Epithelial cell of esophagus (primary cell): ENCODE measurements around the gene PTPRN2.

Experiments used
- DNase-seq: peaks from one replicate; pipeline ENCODE4 v3.0.0; 2010; ENCODE audit warnings: low read depth
- H3K4me3 ChIP-seq: 2 replicates; pipeline ENCODE4 v1.5.1; 2011; ENCODE audit warnings: mild to moderate bottlenecking, low read length, control low read depth
- CTCF ChIP-seq: IDR thresholded peaks from 2 replicates; pipeline ENCODE4 v1.5.1; 2011; ENCODE audit warnings: low read depth, mild to moderate bottlenecking, low read length, control low read depth, inconsistent platforms; ENCODE audit not compliant: insufficient read depth; ENCODE audit errors: missing control alignments

The PTPRN2 gene

DNA sequence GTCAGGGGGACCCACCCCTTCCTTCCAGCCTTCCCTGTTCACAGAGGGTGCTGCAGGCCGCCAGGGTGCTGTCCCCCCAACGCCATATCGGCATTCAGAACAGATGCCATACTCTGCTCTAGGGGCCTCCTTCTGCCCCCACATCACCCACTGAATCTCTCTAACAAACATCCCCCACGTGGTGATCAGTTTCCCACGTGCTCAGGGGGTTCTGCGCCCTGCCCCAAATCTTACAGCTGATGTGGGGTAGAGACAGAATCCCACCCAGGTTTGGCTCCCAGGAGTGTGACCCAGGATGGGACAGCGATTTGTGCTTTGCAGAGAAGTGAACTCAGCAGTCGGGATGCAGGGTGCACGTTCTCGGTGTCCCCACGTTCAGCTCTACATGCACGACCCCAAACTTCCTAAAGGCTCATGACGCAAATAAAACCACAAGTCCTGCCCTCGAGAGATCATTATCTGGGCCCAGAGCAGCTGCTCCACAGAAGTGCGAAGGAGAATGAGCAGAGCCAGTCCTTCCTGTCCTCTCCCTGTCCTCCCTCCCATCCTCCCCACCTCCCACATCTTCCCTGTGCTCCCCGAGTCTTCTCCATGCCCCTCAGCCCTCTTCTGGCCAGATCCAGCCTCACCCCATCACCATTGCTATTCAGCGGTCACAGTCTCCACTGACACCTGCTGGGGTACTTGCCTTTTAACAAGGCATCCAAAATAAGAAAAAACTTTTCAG is 827.5 kb downstream of the PTPRN2 start:
- H3K4me3 ChIP-seq, result no peak overlapping the region
- no peak for DNase-seq
- no peak for TF ChIP-seq CTCF

DNA sequence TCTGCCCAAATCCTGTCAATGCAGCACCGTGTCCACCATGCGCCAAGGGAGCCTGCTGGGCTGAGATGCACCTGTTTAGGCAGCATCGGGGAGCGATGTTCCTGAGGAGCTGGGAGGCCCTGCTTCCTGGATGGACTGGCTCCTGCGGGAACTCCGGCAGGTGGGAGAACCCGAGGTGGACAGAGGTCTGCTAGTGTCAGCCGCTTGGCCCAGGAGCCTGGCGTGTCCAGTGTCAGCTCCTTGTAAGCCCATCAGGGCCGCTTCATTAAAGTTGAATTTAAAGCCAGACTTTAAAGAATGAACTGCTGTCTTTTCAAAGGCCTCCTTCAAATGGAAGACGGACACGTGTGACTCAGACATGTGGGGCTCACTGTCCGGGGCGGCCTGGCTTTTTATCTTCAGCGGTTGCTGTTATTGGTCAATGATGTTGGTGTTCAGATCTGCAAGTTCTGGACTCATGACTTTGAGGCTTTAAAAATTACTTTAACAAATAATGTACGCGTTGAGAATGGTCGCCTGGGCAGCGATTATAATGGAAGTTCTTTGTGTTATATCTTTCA is 828.3 kb downstream of the PTPRN2 start:
- H3K4me3 ChIP-seq, result no peak overlapping the region
- TF ChIP-seq CTCF, result no peak
- no peak for DNase-seq

- no peak overlapping the region for H3K4me3 ChIP-seq
- no peak for TF ChIP-seq CTCF
- DNase-seq, result no peak
These were observed 829.0 kb downstream of the PTPRN2 start for GRCh38 chr7:157758468-157759245.

DNA sequence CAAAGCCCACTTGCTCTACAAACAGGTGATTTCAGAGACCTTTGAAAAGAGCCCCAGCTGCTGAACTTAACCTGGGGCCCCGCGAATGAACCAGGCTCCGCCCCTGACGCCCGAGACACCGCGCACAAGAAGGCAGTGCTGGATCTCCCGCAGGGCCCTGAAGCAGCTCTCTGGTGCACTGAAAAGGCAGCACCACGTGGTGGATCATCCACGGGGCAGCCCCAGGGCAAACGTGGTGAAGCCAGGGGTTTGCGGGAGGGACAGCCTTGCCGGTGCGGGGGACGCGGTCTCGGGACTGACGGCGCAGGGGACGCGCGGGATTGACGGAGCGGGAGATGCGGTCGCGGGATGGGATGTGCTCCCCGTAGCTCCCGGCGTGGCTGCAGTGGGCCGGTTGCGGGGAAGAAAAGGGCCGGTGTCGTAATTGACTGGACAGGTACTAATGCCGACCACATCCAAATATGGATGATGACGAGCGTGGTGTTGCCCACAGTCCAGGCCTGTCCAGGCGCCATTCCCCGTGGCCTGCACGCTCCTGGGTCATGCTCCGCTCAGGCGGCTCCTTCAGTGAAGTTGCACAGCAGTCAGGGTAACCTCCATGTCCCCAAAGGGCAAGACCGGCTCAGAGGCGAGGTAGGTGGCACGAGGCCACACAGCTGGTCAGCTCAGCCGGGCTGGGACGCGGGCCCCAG is 829.7 kb downstream of the PTPRN2 start:
- no peak overlapping the region for H3K4me3 ChIP-seq

DNA sequence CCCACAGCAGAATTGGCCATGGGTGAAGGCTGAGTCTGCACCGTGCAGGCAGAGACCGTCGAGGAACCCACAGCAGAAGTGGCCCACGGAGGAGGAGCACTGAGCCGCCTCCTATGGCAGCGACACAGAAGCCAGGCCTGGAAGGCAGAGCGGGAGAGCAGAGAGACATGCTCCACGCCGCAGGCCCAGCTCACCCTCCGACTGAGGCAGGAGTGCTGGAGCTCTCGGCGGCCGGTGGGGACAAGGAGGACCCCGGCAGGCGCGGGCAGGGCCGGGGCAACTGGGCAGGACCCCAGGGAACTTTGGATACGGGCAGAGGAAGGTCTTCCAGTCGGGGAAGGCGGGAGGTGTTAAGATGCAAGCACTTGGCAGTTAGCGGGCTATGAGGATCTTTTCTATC is 830.4 kb downstream of the PTPRN2 start:
- TF ChIP-seq CTCF, result no peak
- no peak overlapping the region for H3K4me3 ChIP-seq
- no peak for DNase-seq

More for the DNA sequence above, 829.7 kb downstream of the PTPRN2 start:
- no peak for TF ChIP-seq CTCF
- DNase-seq, result no peak

- no peak for DNase-seq
- no peak for TF ChIP-seq CTCF
- no peak overlapping the region for H3K4me3 ChIP-seq
These were observed 831.9 kb downstream of the PTPRN2 start for GRCh38 chr7:157755741-157756140.
